Head of caudate nucleus (tissue), 42 donors: ENCODE data around the gene PSMD6.

Experiments used
- DNase-seq, 42 donors: peaks; one replicate each; pipeline versions ENCODE4 v3.0.0 to v3.0.0-alpha.2; 2020 to 2021; ENCODE audit warnings: mixed read lengths in 7 of 42
- intact Hi-C: fragments of 100-400 bp; cut with DNase I; formaldehyde crosslinking; loops from one replicate; pipeline ENCODE4 v1.15.0; 2022

The PSMD6 gene

DNA sequence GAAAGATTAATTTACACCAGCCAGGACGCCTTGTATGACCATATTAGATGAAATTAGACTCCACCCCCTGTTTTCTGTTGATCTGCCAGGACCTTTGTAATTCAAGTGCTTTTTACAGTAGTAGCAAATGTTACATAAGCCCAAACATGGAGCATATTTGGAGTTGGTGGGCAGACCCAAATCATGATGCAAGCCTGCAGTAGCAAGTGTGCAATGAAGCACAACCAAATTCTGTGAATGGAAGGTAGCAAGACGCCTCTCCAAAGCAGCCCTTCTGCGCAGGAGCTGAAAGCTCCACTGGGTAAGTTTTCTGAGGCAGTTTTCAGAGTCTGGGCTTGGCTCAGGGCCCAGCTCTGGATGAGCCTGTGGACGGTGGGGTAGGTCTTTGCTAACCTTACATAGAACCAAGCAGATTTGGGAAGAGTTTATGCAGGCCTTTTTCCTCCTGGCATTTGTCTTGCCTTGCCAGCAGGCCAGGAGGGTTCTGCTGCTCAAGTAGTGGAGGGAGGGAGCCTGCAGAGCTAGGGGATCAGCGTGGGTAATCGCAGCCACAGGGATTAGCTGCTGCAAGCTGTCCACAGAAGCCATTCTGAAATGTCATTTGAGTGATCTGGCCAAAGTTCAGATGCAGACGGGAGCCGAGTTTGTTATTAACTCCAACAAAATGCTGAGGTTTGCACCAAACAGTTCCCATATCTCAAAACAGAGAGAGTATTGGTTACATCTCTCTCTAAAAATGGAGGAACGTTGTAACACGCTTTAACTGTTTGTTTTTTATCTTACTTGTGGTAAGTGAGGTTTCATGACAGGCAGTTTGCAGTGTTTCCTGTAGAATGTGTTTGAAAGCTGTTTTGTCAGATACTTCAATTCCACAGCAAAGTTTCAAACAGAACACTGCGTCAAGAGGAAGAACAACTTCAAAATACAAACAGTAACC, 55.4 kb downstream of the PSMD6 start:
- intact Hi-C loops: no loop called here
- peak in 5 of 42 donors; percentile 7 to 22 (median 15) for DNase-seq

DNA sequence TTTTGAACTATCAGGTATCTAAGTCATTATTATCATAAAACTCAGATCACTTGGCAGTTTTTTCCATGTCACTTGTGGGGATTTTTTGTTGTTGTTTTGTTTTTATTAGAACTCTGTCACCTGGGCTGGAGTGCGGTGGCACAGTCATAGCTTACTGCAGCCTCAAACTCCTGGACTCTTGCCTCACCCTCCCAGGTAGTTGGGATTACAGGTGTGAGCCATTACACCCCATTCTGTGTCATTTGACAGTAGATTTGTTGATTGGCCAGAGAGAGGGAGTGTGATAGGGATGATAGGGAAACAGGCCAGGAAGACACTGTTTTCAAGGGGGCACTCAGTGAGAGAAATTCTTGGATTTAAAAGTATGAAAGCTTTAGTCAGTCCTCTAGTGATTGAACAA, 56.4 kb downstream of the PSMD6 start:
- intact Hi-C loops: no loop called here
- DNase-seq: no peak

DNA sequence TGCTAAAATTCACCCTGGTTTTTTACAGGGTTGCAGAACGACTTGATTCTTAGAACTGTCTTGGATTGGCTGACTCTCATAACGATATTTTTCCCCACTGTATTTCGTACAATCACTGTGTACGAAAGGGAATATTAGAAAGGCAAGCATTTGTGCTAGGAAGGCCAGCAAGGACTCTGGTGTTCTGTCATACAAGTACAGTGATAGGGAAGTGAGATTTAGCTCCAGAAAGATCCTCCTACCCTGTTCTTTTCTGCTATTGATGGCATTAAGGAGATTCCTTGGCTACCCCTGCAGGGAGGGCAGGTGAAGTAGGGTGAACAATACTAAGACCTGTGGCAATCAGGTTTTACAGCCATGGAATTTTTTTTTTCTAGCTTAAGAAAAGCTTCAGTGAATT, 57.3 kb downstream of the PSMD6 start:
- intact Hi-C loops: no loop called here
- DNase-seq: no peak

DNA sequence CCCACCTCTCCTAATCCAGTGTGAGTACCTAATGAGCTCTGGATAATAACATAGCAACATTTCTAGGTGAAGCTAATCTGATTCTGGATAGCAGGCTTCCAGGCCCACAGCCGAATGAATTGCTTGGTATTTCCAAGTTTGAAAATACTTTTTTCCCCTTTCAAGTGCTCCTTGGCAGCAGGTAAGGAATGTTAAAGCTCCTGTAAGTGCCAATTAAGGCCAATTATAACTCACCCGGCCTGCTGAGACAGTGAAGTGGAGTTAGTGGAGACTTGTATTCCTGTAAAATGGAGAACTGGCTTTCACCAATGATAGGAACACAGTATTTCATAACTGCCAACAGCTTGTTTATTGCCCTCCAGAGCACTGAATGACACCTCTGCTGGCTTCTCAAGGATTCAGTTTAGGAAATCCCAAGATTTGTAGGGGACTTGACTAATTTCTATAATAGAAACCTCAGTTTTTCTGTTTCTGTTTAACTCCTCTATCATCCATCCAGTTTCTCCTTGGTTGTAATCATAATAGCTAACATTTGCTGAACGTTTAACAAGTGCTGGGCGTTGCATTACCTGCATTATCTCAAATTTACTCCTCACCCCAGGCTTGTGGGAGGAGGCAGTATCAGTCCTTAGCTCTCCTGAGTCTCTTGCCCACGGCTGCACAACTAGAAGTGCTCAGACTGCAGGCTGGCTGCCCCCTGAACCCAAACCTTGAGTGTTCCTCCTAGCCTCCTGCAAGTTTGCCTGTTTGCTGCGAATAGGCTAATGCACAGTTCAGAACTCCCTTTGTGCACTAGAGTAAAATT, 58.4 kb downstream of the PSMD6 start:
- no peak for DNase-seq
- intact Hi-C loops: no loop called here

DNA sequence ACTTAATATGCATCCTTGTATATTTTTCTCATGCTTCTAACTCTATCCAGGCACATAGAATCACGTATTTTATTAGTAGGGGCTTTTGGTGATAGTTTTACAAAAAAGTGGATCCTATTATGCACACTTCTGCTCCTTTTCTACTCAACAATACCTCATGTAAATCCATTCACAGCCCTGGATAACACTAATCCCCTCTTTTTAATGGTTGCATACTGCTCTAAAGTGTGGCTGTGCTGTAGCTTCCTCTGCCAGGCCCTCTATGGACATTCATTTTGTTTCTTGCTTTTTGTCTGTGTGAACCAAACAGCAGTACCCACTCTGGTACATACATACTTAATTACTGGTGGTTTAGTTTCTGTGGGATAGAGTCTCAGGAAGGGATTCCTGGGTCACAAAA, 59.8 kb downstream of the PSMD6 start:
- DNase-seq: no peak
- intact Hi-C loops: no loop called here

DNA sequence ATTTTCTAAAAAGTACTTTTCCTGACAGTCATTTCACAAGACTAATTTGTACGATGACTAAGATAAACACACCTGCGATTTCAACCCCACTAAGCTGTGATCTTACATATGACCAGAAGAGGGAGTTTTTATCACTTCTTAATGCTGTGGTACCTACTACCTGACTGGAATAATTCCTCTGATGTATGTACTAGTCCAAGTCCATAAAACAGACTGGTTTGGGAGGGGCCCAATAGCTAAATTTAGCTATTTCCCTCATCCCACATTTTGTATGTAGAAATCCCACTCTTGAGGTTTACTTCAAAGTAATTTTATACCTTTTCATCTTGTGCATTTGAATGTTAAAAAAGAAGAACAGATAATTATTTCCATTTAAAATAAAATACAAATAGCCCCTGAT, 61.4 kb downstream of the PSMD6 start:
- no peak for DNase-seq
- intact Hi-C loops: no loop called here
